ENCODE data around the gene KANK4. TPM values are rescaled to one million over a fixed set of nuclear protein-coding genes. Genes with fewer than 3 reads are reported as not detected.

The KANK4 gene
- total RNA-seq, 4 donors from 2014 or later: 28.5 to 48.2 (median 45.7) TPM

GRCh38 chr1:62213075-62213914, 105.9 kb downstream of the KANK4 start:
- no peak for DNase-seq (ENCODE audit: low spot score in 2 of 2)
- Histone ChIP-seq H3K4me3 (no peak overlapping the region), H3K27me3 (no peaks in the 10 kb centered on the region), H3K36me3 (peaks cover 0 to 14% (median 0%) of the 10 kb centered on the region in 3 donors), H3K4me1 (no peaks in the 10 kb centered on the region), H3K9me3 (peaks cover 0 to 18% (median 3%) of the 10 kb centered on the region in 4 donors), H3K27ac (no peak overlapping the region)
- 82% methylated on average over 6 of the region's 6 CpGs for WGBS, 2 donors
- TF ChIP-seq, protein P1, sequence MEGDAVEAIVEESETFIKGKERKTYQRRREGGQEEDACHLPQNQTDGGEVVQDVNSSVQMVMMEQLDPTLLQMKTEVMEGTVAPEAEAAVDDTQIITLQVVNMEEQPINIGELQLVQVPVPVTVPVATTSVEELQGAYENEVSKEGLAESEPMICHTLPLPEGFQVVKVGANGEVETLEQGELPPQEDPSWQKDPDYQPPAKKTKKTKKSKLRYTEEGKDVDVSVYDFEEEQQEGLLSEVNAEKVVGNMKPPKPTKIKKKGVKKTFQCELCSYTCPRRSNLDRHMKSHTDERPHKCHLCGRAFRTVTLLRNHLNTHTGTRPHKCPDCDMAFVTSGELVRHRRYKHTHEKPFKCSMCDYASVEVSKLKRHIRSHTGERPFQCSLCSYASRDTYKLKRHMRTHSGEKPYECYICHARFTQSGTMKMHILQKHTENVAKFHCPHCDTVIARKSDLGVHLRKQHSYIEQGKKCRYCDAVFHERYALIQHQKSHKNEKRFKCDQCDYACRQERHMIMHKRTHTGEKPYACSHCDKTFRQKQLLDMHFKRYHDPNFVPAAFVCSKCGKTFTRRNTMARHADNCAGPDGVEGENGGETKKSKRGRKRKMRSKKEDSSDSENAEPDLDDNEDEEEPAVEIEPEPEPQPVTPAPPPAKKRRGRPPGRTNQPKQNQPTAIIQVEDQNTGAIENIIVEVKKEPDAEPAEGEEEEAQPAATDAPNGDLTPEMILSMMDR (IDR thresholded peaks at IDR 0.05): no peak
- TF ChIP-seq EP300 (IDR thresholded peaks at IDR 0.05) (no peak), POLR2A (IDR thresholded peaks at IDR 0.05) (no peak)

DNA sequence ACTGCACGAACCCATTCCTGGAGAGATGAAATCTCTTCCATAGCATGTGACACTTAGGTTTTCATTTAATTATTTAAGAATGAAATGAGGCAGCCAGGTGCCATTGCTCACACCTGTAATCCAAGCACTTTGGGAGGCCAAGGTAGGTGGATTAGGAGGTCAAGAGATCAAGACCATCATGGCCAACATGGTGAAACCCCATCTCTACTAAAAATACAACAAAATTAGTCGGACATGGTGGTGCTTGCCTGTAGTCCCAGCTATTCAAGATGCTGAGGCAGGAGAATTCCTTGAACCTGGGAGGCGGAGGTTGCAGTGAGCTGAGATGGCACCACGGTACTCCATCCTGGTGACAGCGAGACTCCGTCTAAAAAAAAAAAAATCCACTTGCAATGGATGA, 106.8 kb downstream of the KANK4 start:
- Histone ChIP-seq H3K27me3 (no peaks in the 10 kb centered on the region), H3K9me3 (peaks cover 0 to 18% (median 3%) of the 10 kb centered on the region in 4 donors), H3K4me3 (no peak overlapping the region), H3K27ac (no peak overlapping the region), H3K36me3 (peaks cover 0 to 23% (median 0%) of the 10 kb centered on the region in 3 donors), H3K4me1 (no peaks in the 10 kb centered on the region)
- TF ChIP-seq, protein P1 (IDR thresholded peaks at IDR 0.05): no peak
- TF ChIP-seq EP300 (IDR thresholded peaks at IDR 0.05) (no peak), POLR2A (IDR thresholded peaks at IDR 0.05) (no peak)
- DNase-seq (ENCODE audit: low spot score in 2 of 2): no peak
- 88 to 91% methylated on average over 6 of the region's 6 CpGs for whole genome bisulfite sequencing, 2 donors

- no peaks in the 10 kb centered on the region for H3K27me3 ChIP-seq
- H3K4me3 ChIP-seq: no peak overlapping the region
- TF ChIP-seq EP300 (IDR thresholded peaks at IDR 0.05): no peak
- TF ChIP-seq, protein P1 (IDR thresholded peaks at IDR 0.05): no peak
- no peak for TF ChIP-seq POLR2A (IDR thresholded peaks at IDR 0.05)
- no peak for DNase-seq (ENCODE audit: low spot score in 2 of 2)
- H3K4me1 ChIP-seq: no peaks in the 10 kb centered on the region
- 98% methylated on average over 1 of the region's 1 CpG for WGBS, 2 donors
- peaks cover 0 to 22% (median 5%) of the 10 kb centered on the region in 4 donors for H3K9me3 ChIP-seq
- H3K36me3 ChIP-seq: peaks cover 0 to 26% (median 0%) of the 10 kb centered on the region in 3 donors
- H3K27ac ChIP-seq: no peak overlapping the region
These were observed 108.3 kb downstream of the KANK4 start for GRCh38 chr1:62210960-62211359.

GRCh38 chr1:62209931-62210595, 109.2 kb downstream of the KANK4 start:
- peaks cover 0 to 22% (median 5%) of the 10 kb centered on the region in 4 donors for H3K9me3 ChIP-seq
- no peak overlapping the region for H3K4me3 ChIP-seq
- WGBS, 2 donors: 83 to 84% methylated on average over 1 of the region's 1 CpG
- H3K27me3 ChIP-seq: no peaks in the 10 kb centered on the region
- peaks cover 0 to 26% (median 0%) of the 10 kb centered on the region in 3 donors for H3K36me3 ChIP-seq
- DNase-seq (ENCODE audit: low spot score in 2 of 2): no peak
- TF ChIP-seq, protein P1 (IDR thresholded peaks at IDR 0.05): no peak
- TF ChIP-seq POLR2A (IDR thresholded peaks at IDR 0.05) (no peak), EP300 (IDR thresholded peaks at IDR 0.05) (no peak)
- H3K27ac ChIP-seq: no peak overlapping the region
- no peaks in the 10 kb centered on the region for H3K4me1 ChIP-seq

- peaks cover 0 to 24% (median 5%) of the 10 kb centered on the region in 4 donors for H3K9me3 ChIP-seq
- WGBS, 2 donors: 0 to 38% methylated on average over 1 of the region's 1 CpG
- H3K4me1 ChIP-seq: no peaks in the 10 kb centered on the region
- no peak for DNase-seq (ENCODE audit: low spot score in 2 of 2)
- no peak overlapping the region for H3K4me3 ChIP-seq
- no peaks in the 10 kb centered on the region for H3K27me3 ChIP-seq
- peaks cover 0 to 33% (median 0%) of the 10 kb centered on the region in 3 donors for H3K36me3 ChIP-seq
- H3K27ac ChIP-seq: no peak overlapping the region
- no peak for TF ChIP-seq POLR2A (IDR thresholded peaks at IDR 0.05)
- TF ChIP-seq, protein P1 (IDR thresholded peaks at IDR 0.05): no peak
- no peak for TF ChIP-seq EP300 (IDR thresholded peaks at IDR 0.05)
These were observed 110.3 kb downstream of the KANK4 start for GRCh38 chr1:62208970-62209369.
